RPMI7951 (cell line): Measurements from ENCODE around the gene NPTX1. TPM values are rescaled to one million over a fixed set of nuclear protein-coding genes. Genes with fewer than 3 reads are reported as not detected.

ENCODE experiments used
- DNase-seq: peaks from one replicate; pipeline ENCODE4 v3.0.0-alpha.2; 2012; ENCODE audit warnings: low read depth
- total RNA-seq: library from RNA; depleted of rRNA; stranded (reverse); fragments of >200 nt; shearing (Covaris generic); gene quantifications from 2 replicates; pipeline ENCODE4 v1.2.3, GENCODE V29; 2014; rRNA removed

The NPTX1 gene
- total RNA-seq, 1 experiment from 2014 or later, result 2.5 TPM

GRCh38 chr17:80426671-80427326 is 49.6 kb downstream of the NPTX1 start:
- peak; percentile 48 for DNase-seq

- DNase-seq, result no peak
These were observed 50.5 kb downstream of the NPTX1 start for GRCh38 chr17:80425835-80426426.

GRCh38 chr17:80424878-80425765 is 51.3 kb downstream of the NPTX1 start:
- no peak for DNase-seq

- DNase-seq, result no peak
These were observed 52.1 kb downstream of the NPTX1 start for GRCh38 chr17:80424261-80424660.

- no peak for DNase-seq
These were observed 52.7 kb downstream of the NPTX1 start for GRCh38 chr17:80423536-80424225.

- no peak for DNase-seq
These were observed 53.4 kb downstream of the NPTX1 start for GRCh38 chr17:80422981-80423380.

- no peak for DNase-seq
These were observed 54.1 kb downstream of the NPTX1 start for GRCh38 chr17:80422276-80422675.

- no peak for DNase-seq
These were observed 54.9 kb downstream of the NPTX1 start for GRCh38 chr17:80421381-80422090.

GRCh38 chr17:80419255-80419654 is 57.2 kb downstream of the NPTX1 start:
- no peak for DNase-seq

GRCh38 chr17:80418589-80418988 is 57.8 kb downstream of the NPTX1 start:
- DNase-seq, result no peak

Other genes with a start within 250 kb of the NPTX1 start
- 23.5 and 23.8 TPM in 2 replicates for gene RNF213, start 215.8 kb downstream of the NPTX1 start, total RNA-seq
- gene ENDOV, start 61.4 kb downstream of the NPTX1 start, total RNA-seq, result 7.0 and 10.5 TPM in 2 replicates
- gene RPTOR, start 68.2 kb upstream of the NPTX1 start, total RNA-seq, result 9.2 and 10.1 TPM in 2 replicates